Measurements from ENCODE around the gene SLC6A9. TPM values are rescaled to one million over a fixed set of nuclear protein-coding genes. Genes with fewer than 3 reads are reported as not detected.

SLC6A9 gene
- total and polyA plus RNA-seq, 2 of the 8 experiments (the other 6 are each of a cell fraction or from before 2014, with no cell fraction given) = 20.2 to 24.2 TPM

GRCh38 chr1:43984855-43985254 lies 46.4 kb downstream of the SLC6A9 start:
- H3K14ac ChIP-seq (ENCODE audit: insufficient read length) = no peak overlapping the region
- no peak for TF ChIP-seq SIRT6 (IDR thresholded peaks at IDR 0.05; ENCODE audit: low read length)

More at GRCh38 chr1:43984855-43985254, 46.4 kb downstream of the SLC6A9 start:
- WGBS, 2 experiments (ENCODE audit: extremely low coverage in 1 of 2, insufficient coverage in 1 of 2, insufficient read length in 1 of 2, insufficient replicate concordance in 2 of 2, low coverage in 1 of 2, low lambda C conversion rate in 2 of 2, missing lambda C conversion rate in 1 of 2) = 95% methylated on average over 15 of the region's 16 CpGs; no CpG with 5 or more reads in 1 of the 2 experiments
- H2BK120ac ChIP-seq (replicated peaks; ENCODE audit: low read depth, low read length) = no peak overlapping the region
- H2AFZ ChIP-seq (ENCODE audit: low read length) = no peak overlapping the region
- H3K9ac ChIP-seq (replicated peaks in 1 of 4; ENCODE audit: extremely low read depth in 1 of 4, low read depth in 3 of 4, low read length in 3 of 4) = no peak overlapping the region
- H4K5ac ChIP-seq (ENCODE audit: insufficient read length, low read depth, low read length) = no peak overlapping the region
- no peak overlapping the region for H3K18ac ChIP-seq (ENCODE audit: extremely low read depth, low read length)
- H4K20me1 ChIP-seq (replicated peaks in 1 of 2; ENCODE audit: control insufficient read depth in 1 of 2, insufficient read depth in 2 of 2, low read length in 2 of 2) = peaks cover 0 to 20% of the 10 kb centered on the region in 2 experiments
- no peak overlapping the region for H3K56ac ChIP-seq (replicated peaks; ENCODE audit: insufficient read length, low read depth, low read length)
- H3K79me1 ChIP-seq (ENCODE audit: low read depth, low read length) = peaks cover 17% of the 10 kb centered on the region
- H2AK5ac ChIP-seq (ENCODE audit: low read depth, low read length) = no peak overlapping the region
- POLR2A ChIA-PET (ENCODE audit: partially characterized antibody) = interaction anchor here (1.2 to 13.6 kb wide), 3 partner anchors 12 to 47 kb away, joined by 4 to 189 read pairs (median 5); partner anchors contain the start of genes ATP6V0B, B4GALT2, DPH2 and SLC6A9
- H3K4me3 ChIP-seq (ENCODE audit: extremely low read depth in 1 of 4, insufficient read depth in 2 of 4, low read depth in 3 of 4, low read length in 4 of 4) = no peak overlapping the region
- H4K8ac ChIP-seq (ENCODE audit: extremely low read depth, insufficient read depth, low read length) = no peak overlapping the region
- CTCF ChIA-PET (ENCODE audit: partially characterized antibody) = interaction anchor here (1.9 kb wide), 1 partner anchor 50 kb away, joined by 5 read pairs; no protein-coding TSS in a partner anchor
- no peak overlapping the region for H3K23ac ChIP-seq (ENCODE audit: insufficient read length)
- peaks cover 0 to 19% (median 9%) of the 10 kb centered on the region in 4 experiments; a peak in 4 of 8 replicates for H3K36me3 ChIP-seq (ENCODE audit: control insufficient read depth in 2 of 4, insufficient read depth in 4 of 4, low read length in 3 of 4)
- no peak overlapping the region for H3K27ac ChIP-seq (ENCODE audit: low read depth, low read length)
- no peak overlapping the region for H3K4ac ChIP-seq (replicated peaks; ENCODE audit: insufficient read length, low read depth, low read length)
- no peak overlapping the region for H2BK15ac ChIP-seq (ENCODE audit: low read length)
- no peaks in the 10 kb centered on the region for H3K9me3 ChIP-seq (ENCODE audit: insufficient read depth in 2 of 2, low read depth in 1 of 2, low read length in 1 of 2)
- no peaks in the 10 kb centered on the region for H3K27me3 ChIP-seq (replicated peaks in 1 of 4; ENCODE audit: control insufficient read depth in 3 of 4, extremely low read depth in 1 of 4, insufficient read depth in 3 of 4, low read length in 3 of 4)
- peaks cover 0 to 8% (median 6%) of the 10 kb centered on the region in 4 experiments; a peak in 6 of 7 replicates for H3K4me1 ChIP-seq (replicated peaks in 1 of 4; ENCODE audit: control insufficient read depth in 3 of 4, insufficient read depth in 4 of 4, low read length in 3 of 4)
- peaks cover 8% of the 10 kb centered on the region for H3K23me2 ChIP-seq (ENCODE audit: low read depth, low read length)
- FAIRE-seq (no peak), DNase-seq (ENCODE audit: low read depth in 1 of 2, low spot score in 2 of 2) (no peak)
- H2BK20ac ChIP-seq (ENCODE audit: low read length) = no peak overlapping the region
- H3K79me2 ChIP-seq (ENCODE audit: control insufficient read depth in 1 of 2, insufficient read depth in 2 of 2, low read length in 2 of 2) = peaks cover 0 to 10% of the 10 kb centered on the region in 2 experiments; a peak in 2 of 4 replicates
- no peak overlapping the region for H4K91ac ChIP-seq (replicated peaks; ENCODE audit: insufficient read length, low read length)
- H2BK5ac ChIP-seq (ENCODE audit: low read depth, low read length) = no peak overlapping the region
- no peak overlapping the region for H3K4me2 ChIP-seq (ENCODE audit: insufficient read depth in 1 of 2, low read depth in 2 of 2, low read length in 2 of 2)
- H2BK12ac ChIP-seq (ENCODE audit: low read depth, low read length) = no peak overlapping the region

All from H1 (cell line).